Skeletal muscle tissue (tissue), 4 donors: ENCODE data around the gene DENND6B. TPM values are rescaled to one million over a fixed set of nuclear protein-coding genes. Genes with fewer than 3 reads are reported as not detected.

Experiments
- H3K27ac ChIP-seq: one replicate; pipeline ENCODE4 v1.7.0; 2013; ENCODE audit warnings: mild to moderate bottlenecking, low read depth, low read length, inconsistent platforms
- H3K27me3 ChIP-seq, 3 donors: one replicate each; pipeline ENCODE4 v1.7.0; 2013; ENCODE audit warnings: low read length in 3 of 3; ENCODE audit not compliant: control insufficient read depth in 3 of 3, insufficient read depth in 3 of 3
- H3K36me3 ChIP-seq, 3 donors: one replicate each; pipeline ENCODE4 v1.7.0; 2013; ENCODE audit warnings: low read length in 3 of 3; ENCODE audit not compliant: control insufficient read depth in 3 of 3, insufficient read depth in 3 of 3
- H3K4me1 ChIP-seq, 3 donors: one replicate each; pipeline ENCODE4 v1.7.0; 2013; ENCODE audit warnings: low read length in 3 of 3, mild to moderate bottlenecking in 3 of 3; ENCODE audit not compliant: control insufficient read depth in 3 of 3, insufficient read depth in 3 of 3
- H3K4me3 ChIP-seq, 3 donors: one replicate each; pipeline ENCODE4 v1.7.0; 2013; ENCODE audit warnings: low read length in 3 of 3
- H3K9ac ChIP-seq, 3 donors: one replicate each; pipeline ENCODE4 v1.7.0; 2013; ENCODE audit warnings: low read length in 3 of 3, mild to moderate bottlenecking in 3 of 3, moderate library complexity in 2 of 3, low read depth in 1 of 3
- H3K9me3 ChIP-seq, 3 donors: one replicate each; pipeline ENCODE4 v1.7.0; 2013; ENCODE audit warnings: low read length in 3 of 3; ENCODE audit not compliant: control insufficient read depth in 3 of 3
- total RNA-seq: library from RNA; depleted of rRNA; stranded (reverse); fragments of >200 nt; gene quantifications from one replicate; pipeline ENCODE4 v1.2.3, GENCODE V29; 2014
- donor health status: Osteomylitis.

DENND6B gene
- total RNA-seq, 1 donor from 2014 or later: 1.0 TPM

DNA sequence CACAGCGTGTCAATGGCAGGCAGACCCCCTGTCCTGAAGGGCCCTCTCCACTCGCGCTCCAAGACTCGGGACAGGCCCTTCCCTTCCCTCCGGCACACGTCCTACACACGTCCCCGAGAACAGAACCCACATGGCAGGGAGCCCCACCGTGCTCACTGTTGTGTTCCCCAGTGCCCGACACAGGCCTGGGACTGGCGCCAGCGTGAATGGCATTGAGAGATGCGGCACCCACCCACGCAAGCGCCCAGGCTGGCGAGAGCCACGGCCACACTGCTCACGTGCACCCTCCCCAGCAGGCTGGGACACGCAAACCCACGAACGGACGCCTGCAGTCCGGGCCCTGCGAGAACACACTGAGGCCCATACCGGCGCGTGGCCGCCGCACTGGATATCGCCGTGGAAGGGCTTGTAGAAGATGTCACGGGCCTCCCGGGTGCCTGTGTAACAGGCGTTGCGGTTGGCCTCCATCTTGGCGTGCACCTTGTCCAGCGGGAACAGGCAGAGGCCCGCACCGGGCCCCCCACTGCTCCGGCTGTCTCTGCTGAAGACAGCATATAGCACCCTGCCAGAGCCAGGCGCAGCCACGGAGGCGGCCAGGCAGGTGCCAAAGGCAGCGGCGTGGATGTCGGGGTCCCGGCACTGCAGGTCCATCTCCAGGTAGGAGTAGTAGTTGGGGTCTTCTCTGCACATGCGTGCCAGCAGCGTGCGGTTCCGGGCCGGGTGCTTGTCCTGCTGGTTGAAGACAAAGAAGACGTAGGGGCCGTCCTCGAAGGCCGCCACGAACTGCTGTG is 37.5 kb downstream of the DENND6B start:
- H3K9me3 ChIP-seq: no peaks in the 10 kb centered on the region
- H3K27me3 ChIP-seq: peaks cover 0 to 7% (median 0%) of the 10 kb centered on the region in 3 donors
- H3K9ac ChIP-seq: no peak overlapping the region
- peaks cover 23 to 33% (median 26%) of the 10 kb centered on the region in 3 donors for H3K36me3 ChIP-seq
- peaks cover 8 to 12% (median 9%) of the 10 kb centered on the region in 3 donors for H3K4me1 ChIP-seq
- H3K27ac ChIP-seq: no peak overlapping the region
- no peak overlapping the region for H3K4me3 ChIP-seq

DNA sequence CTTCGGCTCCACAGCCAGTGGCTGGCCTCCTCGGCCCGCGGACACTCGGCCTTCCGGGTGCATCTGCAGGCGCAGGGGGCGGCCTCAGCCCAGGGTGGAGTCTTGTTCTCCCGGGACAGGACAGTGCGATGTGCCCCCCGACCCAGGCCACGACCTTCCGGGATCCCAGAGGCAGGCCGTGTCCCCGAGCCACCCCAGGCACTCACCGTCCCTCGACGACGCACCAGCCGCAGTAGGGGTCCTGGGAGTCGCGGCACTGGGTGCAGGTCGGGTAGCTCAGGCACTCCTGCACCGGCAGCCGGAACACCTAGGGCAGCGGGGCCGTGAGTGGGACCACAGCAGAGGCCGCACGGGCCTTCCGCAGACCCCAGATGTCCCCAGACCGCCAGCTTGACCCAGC is 39.1 kb downstream of the DENND6B start:
- Histone ChIP-seq H3K36me3 (peaks cover 23 to 35% (median 30%) of the 10 kb centered on the region in 3 donors), H3K9ac (no peak overlapping the region), H3K9me3 (no peaks in the 10 kb centered on the region), H3K27ac (no peak overlapping the region), H3K4me3 (no peak overlapping the region), H3K27me3 (peaks cover 0 to 7% (median 0%) of the 10 kb centered on the region in 3 donors), H3K4me1 (peaks cover 0 to 1% (median 0%) of the 10 kb centered on the region in 3 donors)

DNA sequence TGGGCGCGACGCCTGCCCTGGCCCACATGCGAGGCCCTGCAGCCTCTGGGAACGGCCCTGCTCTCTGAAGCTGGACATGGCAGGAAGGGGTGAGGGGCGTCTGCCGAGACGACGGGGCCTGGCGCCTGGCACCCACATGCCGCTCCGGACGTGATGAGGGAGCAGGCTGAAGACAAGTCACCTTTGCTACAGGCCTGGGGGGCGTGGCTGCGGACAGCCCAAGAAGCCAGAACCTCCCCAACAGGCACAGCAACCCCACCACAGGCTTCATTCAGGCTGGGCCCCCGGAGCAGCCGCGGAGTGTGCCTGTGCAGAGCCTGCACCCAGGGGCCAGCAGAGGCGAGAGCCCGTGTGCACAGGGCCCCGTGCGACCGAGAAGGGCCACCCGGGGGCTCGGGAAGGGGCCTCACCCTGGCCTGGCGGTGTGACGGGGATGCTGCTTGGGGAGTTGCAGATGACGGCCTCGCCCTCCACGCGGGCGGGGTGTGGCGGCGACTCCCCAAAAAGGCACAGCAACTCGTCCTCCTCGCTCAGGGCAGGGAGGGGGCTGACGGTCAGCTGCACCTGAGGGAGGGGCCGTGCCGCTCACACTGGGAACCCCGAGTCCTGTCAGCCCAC is 40.0 kb downstream of the DENND6B start:
- H3K9ac ChIP-seq: no peak overlapping the region
- H3K4me3 ChIP-seq: no peak overlapping the region
- H3K4me1 ChIP-seq: no peaks in the 10 kb centered on the region
- H3K27me3 ChIP-seq: peaks cover 0 to 4% (median 0%) of the 10 kb centered on the region in 3 donors
- H3K36me3 ChIP-seq: peaks cover 25 to 37% (median 30%) of the 10 kb centered on the region in 3 donors
- no peaks in the 10 kb centered on the region for H3K9me3 ChIP-seq
- no peak overlapping the region for H3K27ac ChIP-seq

DNA sequence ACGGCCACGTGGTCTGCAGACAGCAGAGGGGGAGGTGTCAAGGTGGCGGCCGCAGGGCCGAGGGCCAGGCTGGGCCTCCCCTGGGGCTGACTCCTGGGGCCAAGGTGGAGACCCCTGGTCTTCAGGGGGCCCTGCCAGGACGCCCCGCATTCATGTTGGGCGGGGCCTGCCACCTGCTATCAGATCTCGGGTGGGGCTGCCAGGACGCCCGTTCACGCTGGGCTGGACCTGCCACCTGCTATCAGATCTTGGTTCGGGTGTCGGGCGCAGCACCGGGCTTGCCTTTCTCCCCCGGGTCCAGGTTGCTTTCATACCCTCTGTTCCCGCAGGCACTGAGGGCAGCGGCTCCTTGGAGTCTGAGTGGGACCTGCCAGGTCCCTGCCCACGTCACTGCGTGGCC is 40.5 kb downstream of the DENND6B start:
- peaks cover 30 to 40% (median 31%) of the 10 kb centered on the region in 3 donors for H3K36me3 ChIP-seq
- peaks cover 0 to 2% (median 0%) of the 10 kb centered on the region in 3 donors for H3K27me3 ChIP-seq
- no peak overlapping the region for H3K9ac ChIP-seq
- no peaks in the 10 kb centered on the region for H3K4me1 ChIP-seq
- H3K27ac ChIP-seq: no peak overlapping the region
- H3K4me3 ChIP-seq: no peak overlapping the region
- no peaks in the 10 kb centered on the region for H3K9me3 ChIP-seq

DNA sequence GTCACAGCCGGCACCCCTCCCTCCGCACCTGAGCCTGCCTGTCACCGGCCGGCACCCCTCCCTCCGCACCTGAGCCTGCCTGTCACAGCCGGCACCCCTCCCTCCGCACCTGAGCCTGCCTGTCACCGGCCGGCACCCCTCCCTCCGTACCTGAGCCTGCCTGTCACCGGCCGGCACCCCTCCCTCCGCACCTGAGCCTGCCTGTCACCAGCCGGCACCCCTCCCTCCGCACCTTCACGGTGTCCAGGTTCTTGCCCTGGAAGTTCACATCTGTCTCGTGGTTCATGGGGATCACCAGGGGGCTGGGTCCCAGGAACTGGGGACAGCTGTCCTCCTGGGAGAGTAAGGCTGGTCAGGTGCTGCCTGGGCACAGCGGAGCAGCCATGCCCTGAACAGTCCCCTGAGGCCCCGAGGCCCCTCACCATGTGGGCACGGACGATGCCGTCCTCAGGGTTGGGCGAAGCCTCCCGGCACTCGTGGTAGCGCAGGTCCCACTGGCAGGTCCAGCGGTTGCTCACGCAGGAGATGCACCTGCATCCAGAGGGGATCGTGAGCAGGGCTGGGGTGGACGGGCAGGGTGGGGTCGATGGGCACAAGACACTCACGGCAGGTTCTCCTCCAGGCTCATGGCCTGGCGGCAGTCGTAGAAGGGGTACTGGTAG is 41.1 kb downstream of the DENND6B start:
- Histone ChIP-seq H3K9me3 (no peaks in the 10 kb centered on the region), H3K36me3 (peaks cover 36 to 45% (median 36%) of the 10 kb centered on the region in 3 donors), H3K27ac (no peak overlapping the region), H3K4me1 (no peaks in the 10 kb centered on the region), H3K9ac (no peak overlapping the region), H3K27me3 (no peaks in the 10 kb centered on the region), H3K4me3 (no peak overlapping the region)

DNA sequence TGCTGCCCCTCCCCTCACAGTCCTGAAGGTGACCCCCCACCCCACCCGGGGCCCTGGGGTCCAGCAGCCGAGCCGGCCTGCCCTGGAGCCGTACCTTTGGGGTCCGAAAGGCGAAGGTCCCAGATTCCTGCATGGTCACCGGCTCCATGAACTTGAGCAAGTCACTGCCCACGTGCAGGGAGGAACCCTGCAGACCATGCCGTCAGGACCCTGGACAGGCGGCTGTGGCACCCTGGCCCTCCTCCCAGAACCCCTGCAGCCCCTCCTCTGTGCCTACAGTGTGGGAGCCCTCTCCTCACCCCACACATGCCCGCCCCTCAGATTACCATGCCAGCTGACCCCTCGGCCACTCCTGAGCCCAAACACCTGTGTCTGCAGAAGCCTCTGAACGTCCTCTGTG is 42.3 kb downstream of the DENND6B start:
- Histone ChIP-seq H3K9ac (no peak overlapping the region), H3K27me3 (no peaks in the 10 kb centered on the region)

DNA sequence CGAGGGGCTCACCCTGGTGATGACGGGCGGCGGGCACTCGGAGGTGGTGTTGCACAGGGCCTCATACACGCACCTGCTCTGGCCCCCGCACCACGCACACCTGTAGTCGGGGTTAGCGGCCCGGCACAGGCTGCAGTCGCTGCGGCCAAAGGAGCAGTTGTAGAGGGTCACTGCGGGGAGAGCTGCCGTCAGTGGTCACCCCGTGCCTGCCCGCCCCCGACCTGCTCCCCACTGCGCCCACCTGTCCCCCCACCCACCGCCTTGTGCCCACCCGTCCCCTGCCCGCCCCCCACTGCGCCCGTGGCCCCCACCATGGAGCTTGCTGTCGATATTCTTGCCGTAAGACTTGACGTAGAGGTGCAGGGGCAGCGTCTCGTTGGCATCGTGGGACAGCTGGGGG is 43.0 kb downstream of the DENND6B start:
- H3K36me3 ChIP-seq: peaks cover 28 to 44% (median 29%) of the 10 kb centered on the region in 3 donors

More for the DNA sequence above, 42.3 kb downstream of the DENND6B start:
- H3K4me1 ChIP-seq: no peaks in the 10 kb centered on the region
- H3K36me3 ChIP-seq: peaks cover 35 to 44% (median 35%) of the 10 kb centered on the region in 3 donors
- no peak overlapping the region for H3K27ac ChIP-seq
- H3K9me3 ChIP-seq: no peaks in the 10 kb centered on the region
- H3K4me3 ChIP-seq: no peak overlapping the region

DNA sequence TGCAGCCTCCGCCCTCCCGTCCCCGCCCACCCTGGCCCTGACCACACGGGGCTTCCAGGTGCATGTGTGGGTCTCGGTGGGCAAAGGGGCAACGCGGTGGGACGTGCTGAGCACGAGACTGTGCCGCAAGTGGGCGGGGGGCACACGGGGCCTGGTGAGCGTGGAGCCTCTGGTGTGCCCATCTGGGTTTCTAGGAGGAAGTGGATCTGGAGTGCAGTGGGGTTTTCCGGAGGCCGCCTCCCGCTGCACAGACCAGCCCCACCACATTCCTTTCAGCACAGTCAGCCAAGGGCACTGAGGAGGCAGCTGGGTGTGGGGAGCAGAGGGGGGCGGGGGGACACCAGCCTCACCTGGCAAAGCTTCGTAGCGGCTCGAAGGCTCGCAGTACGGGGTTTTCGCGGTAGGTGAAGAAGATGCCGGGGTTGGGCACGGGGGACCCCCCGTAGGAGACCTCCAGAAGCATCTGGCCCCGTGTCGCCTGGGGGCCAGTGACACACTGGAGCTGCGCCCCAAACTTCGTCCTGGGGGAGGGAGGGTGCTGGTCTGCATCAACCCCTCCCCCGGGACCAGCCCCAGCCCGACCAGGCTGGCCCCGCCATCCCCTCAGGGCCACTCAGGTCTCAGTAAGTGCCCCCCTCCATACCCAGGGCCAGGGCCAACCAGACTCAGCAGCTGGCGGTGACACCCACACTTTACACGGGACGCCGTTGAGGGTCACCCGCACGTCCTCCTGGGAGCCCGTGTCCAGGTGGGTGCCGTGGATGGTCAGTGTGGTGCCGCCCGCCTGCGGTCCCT is 44.3 kb downstream of the DENND6B start:
- H3K36me3 ChIP-seq: peaks cover 24 to 40% (median 36%) of the 10 kb centered on the region in 3 donors
- no peak overlapping the region for H3K9ac ChIP-seq
- no peak overlapping the region for H3K27ac ChIP-seq
- no peaks in the 10 kb centered on the region for H3K4me1 ChIP-seq
- H3K27me3 ChIP-seq: no peaks in the 10 kb centered on the region
- no peaks in the 10 kb centered on the region for H3K9me3 ChIP-seq
- H3K4me3 ChIP-seq: no peak overlapping the region

More for the DNA sequence above, 43.0 kb downstream of the DENND6B start:
- H3K27ac ChIP-seq: no peak overlapping the region
- H3K9ac ChIP-seq: no peak overlapping the region
- no peaks in the 10 kb centered on the region for H3K27me3 ChIP-seq
- H3K9me3 ChIP-seq: no peaks in the 10 kb centered on the region
- H3K4me3 ChIP-seq: no peak overlapping the region
- H3K4me1 ChIP-seq: no peaks in the 10 kb centered on the region

DNA sequence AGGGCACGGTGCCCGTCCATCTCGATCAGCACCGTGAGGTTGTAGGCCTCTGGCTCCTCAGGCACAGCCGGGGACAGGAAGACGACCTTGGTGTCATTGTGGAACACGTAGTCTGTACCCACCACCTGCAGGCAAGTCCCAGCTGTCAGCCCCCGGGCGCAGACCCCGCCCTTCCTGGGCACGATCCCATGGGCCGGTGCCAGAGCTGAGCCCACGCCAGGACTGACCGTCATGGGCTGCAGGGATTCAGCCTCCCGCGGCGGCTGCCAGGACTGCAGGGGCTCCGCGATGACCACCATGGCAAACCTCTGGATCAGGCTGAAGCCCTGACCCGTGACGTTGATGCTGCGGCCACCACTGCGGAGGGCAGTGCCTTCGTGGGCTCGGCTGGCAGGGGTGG is 44.9 kb downstream of the DENND6B start:
- Histone ChIP-seq H3K4me3 (no peak overlapping the region), H3K9ac (no peak overlapping the region), H3K27ac (no peak overlapping the region), H3K36me3 (peaks cover 24 to 40% (median 36%) of the 10 kb centered on the region in 3 donors), H3K9me3 (no peaks in the 10 kb centered on the region), H3K4me1 (no peaks in the 10 kb centered on the region), H3K27me3 (no peaks in the 10 kb centered on the region)
